ENCODE measurements around the gene N4BP2. TPM values are rescaled to one million over a fixed set of nuclear protein-coding genes. Genes with fewer than 3 reads are reported as not detected.

Gene N4BP2
- total RNA-seq, 4 donors from 2014 or later: 5.5 to 9.7 (median 7.7) TPM

DNA sequence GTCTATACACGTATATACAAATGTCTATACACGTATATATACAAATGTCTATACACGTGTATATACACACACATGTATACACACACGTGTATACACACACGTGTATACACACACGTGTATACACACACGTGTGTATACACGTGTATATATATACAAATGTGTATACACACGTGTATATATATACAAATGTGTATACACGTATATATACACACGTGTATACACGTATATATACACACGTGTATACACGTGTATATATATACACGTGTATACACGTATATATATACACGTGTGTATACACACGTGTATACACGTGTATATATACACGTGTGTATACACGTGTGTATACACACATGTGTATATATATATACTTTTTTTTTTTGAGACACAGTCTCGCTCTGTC, 23.9 kb upstream of the N4BP2 start:
- WGBS: 70% methylated on average over 22 of the region's 22 CpGs
- intact Hi-C loops (cut with DNase I): no loop called here

DNA sequence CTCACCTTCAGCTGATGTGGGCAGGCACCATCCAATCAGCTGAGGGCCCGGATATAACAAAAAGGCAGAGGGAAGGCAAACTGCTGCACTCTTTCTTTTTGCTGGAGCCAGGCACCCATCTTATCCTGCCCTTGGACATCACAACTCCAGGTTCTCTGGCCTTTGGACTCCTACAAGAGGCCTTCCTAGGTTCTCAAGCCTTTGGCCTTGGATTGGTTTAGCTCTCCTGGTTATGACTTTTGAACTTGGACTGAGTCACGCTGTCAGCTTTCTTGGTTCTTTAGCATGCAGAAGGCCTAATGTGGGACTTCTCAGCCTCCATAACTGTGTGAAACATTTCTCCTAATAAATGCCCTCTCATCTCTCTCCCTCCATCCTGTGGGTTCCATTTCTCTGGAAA, 23.0 kb upstream of the N4BP2 start:
- no peak overlapping the region for H3K4me3 ChIP-seq
- 69% methylated on average over 2 of the region's 2 CpGs for WGBS
- no peak overlapping the region for H3K27ac ChIP-seq (replicated peaks in 1 of 4)
- no peaks in the 10 kb centered on the region for H3K9me3 ChIP-seq
- no peaks in the 10 kb centered on the region for H3K27me3 ChIP-seq
- H3K36me3 ChIP-seq: no peaks in the 10 kb centered on the region
- no peaks in the 10 kb centered on the region for H3K4me1 ChIP-seq
- intact Hi-C loops (cut with DNase I): no loop called here
- no peak for DNase-seq (ENCODE audit: extremely low spot score)
- TF ChIP-seq POLR2A (IDR thresholded peaks at IDR 0.05; ENCODE audit: low read depth) (no peak), POLR2AphosphoS5 (IDR thresholded peaks at IDR 0.05) (no peak), EP300 (IDR thresholded peaks at IDR 0.05) (no peak)
- TF ChIP-seq, protein P1, sequence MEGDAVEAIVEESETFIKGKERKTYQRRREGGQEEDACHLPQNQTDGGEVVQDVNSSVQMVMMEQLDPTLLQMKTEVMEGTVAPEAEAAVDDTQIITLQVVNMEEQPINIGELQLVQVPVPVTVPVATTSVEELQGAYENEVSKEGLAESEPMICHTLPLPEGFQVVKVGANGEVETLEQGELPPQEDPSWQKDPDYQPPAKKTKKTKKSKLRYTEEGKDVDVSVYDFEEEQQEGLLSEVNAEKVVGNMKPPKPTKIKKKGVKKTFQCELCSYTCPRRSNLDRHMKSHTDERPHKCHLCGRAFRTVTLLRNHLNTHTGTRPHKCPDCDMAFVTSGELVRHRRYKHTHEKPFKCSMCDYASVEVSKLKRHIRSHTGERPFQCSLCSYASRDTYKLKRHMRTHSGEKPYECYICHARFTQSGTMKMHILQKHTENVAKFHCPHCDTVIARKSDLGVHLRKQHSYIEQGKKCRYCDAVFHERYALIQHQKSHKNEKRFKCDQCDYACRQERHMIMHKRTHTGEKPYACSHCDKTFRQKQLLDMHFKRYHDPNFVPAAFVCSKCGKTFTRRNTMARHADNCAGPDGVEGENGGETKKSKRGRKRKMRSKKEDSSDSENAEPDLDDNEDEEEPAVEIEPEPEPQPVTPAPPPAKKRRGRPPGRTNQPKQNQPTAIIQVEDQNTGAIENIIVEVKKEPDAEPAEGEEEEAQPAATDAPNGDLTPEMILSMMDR (IDR thresholded peaks at IDR 0.05): no peak

More for the DNA sequence above, 23.9 kb upstream of the N4BP2 start:
- Histone ChIP-seq H3K27me3 (no peaks in the 10 kb centered on the region), H3K9me3 (no peaks in the 10 kb centered on the region), H3K4me1 (no peaks in the 10 kb centered on the region), H3K36me3 (no peaks in the 10 kb centered on the region), H3K4me3 (no peak overlapping the region), H3K27ac (replicated peaks in 1 of 4) (no peak overlapping the region)
- DNase-seq (ENCODE audit: extremely low spot score): no peak
- TF ChIP-seq, protein P1 (IDR thresholded peaks at IDR 0.05): no peak
- TF ChIP-seq POLR2A (IDR thresholded peaks at IDR 0.05; ENCODE audit: low read depth) (no peak), POLR2AphosphoS5 (IDR thresholded peaks at IDR 0.05) (no peak), EP300 (IDR thresholded peaks at IDR 0.05) (no peak)

DNA sequence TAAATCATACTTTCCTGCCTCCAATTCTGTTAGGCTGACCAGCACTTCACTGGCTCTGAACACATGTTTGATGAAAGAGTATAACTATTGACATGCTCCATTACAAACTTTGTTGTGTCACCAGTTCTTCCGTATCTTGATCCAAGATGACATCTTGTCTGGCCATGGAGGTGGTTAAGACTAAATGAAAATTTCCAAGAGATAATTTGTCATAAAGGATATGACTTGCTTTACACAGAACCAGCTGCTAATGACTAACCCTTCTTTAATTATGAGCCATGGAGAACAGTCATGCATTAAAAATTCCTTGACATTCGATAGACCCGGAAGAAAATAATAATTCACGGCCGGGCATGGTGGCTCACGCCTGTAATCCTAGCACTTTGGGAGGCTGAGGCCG, 17.7 kb upstream of the N4BP2 start:
- no peaks in the 10 kb centered on the region for H3K4me1 ChIP-seq
- no peaks in the 10 kb centered on the region for H3K9me3 ChIP-seq
- no peak for TF ChIP-seq POLR2AphosphoS5 (IDR thresholded peaks at IDR 0.05)
- TF ChIP-seq EP300 (IDR thresholded peaks at IDR 0.05): no peak
- TF ChIP-seq POLR2A (IDR thresholded peaks at IDR 0.05; ENCODE audit: low read depth): no peak
- TF ChIP-seq, protein P1 (IDR thresholded peaks at IDR 0.05): no peak
- no peak overlapping the region for H3K4me3 ChIP-seq
- no peaks in the 10 kb centered on the region for H3K36me3 ChIP-seq
- intact Hi-C loops (cut with DNase I): no loop called here
- no peak overlapping the region for H3K27ac ChIP-seq (replicated peaks in 1 of 4)
- WGBS: 85% methylated on average over 7 of the region's 7 CpGs
- H3K27me3 ChIP-seq: no peaks in the 10 kb centered on the region
- DNase-seq (ENCODE audit: extremely low spot score): no peak

DNA sequence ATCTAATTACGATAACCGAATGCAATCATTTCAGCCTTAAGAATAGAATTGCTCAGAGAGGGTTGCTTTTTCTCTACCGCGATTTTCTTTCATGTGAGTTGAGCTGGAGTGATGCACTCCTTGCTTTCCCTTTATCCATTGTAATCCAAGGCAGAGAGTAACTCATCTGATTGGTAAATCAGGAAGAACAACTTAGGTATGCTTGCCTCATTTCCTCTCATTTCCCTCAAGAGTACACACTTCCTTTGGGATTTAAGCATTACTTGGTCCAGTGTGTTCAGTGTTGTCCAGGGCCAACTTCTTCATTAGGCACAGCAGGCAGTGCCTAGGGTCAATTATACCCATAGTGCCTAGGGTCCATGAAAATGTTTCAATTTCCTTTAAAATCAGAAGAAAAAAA, 15.7 kb upstream of the N4BP2 start:
- intact Hi-C loops (cut with DNase I): no loop called here
- 98% methylated on average over 4 of the region's 4 CpGs for WGBS
- DNase-seq (ENCODE audit: extremely low spot score): no peak

More for the DNA sequence above, 15.7 kb upstream of the N4BP2 start:
- Histone ChIP-seq H3K4me3 (no peak overlapping the region), H3K4me1 (peaks cover 0 to under 1% (median 0%) of the 10 kb centered on the region in 4 donors), H3K9me3 (no peaks in the 10 kb centered on the region), H3K27me3 (no peaks in the 10 kb centered on the region), H3K36me3 (no peaks in the 10 kb centered on the region), H3K27ac (replicated peaks in 1 of 4) (no peak overlapping the region)
- TF ChIP-seq, protein P1 (IDR thresholded peaks at IDR 0.05): no peak
- no peak for TF ChIP-seq POLR2AphosphoS5 (IDR thresholded peaks at IDR 0.05)
- no peak for TF ChIP-seq EP300 (IDR thresholded peaks at IDR 0.05)
- no peak for TF ChIP-seq POLR2A (IDR thresholded peaks at IDR 0.05; ENCODE audit: low read depth)

Measured in esophagus muscularis mucosa (tissue), 4 donors.